IPS-11a (cell line): ENCODE measurements around the gene TOM1.
"Not testable (repeated sequence)": the region's sequence is repeated elsewhere in the genome, so short reads cannot be mapped to it uniquely, and the experiment has no call there.

ENCODE experiments used
- H3K4me3 ChIP-seq: one replicate; pipeline ENCODE4 v1.5.1; 2013; ENCODE audit warnings: low read depth, low read length, control low read depth

The TOM1 gene

GRCh38 chr22:35344956-35345690 is 45.4 kb downstream of the TOM1 start:
- H3K4me3 ChIP-seq = no peak overlapping the region

- no peak overlapping the region for H3K4me3 ChIP-seq
These were observed 46.3 kb downstream of the TOM1 start for GRCh38 chr22:35345808-35346505.

GRCh38 chr22:35346596-35347220 is 47.0 kb downstream of the TOM1 start:
- H3K4me3 ChIP-seq = no peak overlapping the region

GRCh38 chr22:35347462-35347861 is 47.8 kb downstream of the TOM1 start:
- no peak overlapping the region for H3K4me3 ChIP-seq

- H3K4me3 ChIP-seq = no peak overlapping the region
These were observed 48.4 kb downstream of the TOM1 start for GRCh38 chr22:35348026-35348590.

GRCh38 chr22:35348703-35349102 is 49.0 kb downstream of the TOM1 start:
- no peak overlapping the region for H3K4me3 ChIP-seq

- no peak overlapping the region for H3K4me3 ChIP-seq
These were observed 49.6 kb downstream of the TOM1 start for GRCh38 chr22:35349368-35349703.

- H3K4me3 ChIP-seq = no peak overlapping the region
These were observed 50.2 kb downstream of the TOM1 start for GRCh38 chr22:35349704-35350538.

- peak overlapping the region; percentile 51 for H3K4me3 ChIP-seq
These were observed 51.1 kb downstream of the TOM1 start for GRCh38 chr22:35350539-35351503.

GRCh38 chr22:35352214-35353111 is 52.8 kb downstream of the TOM1 start:
- no peak overlapping the region for H3K4me3 ChIP-seq

GRCh38 chr22:35353318-35353717 is 53.6 kb downstream of the TOM1 start:
- H3K4me3 ChIP-seq = no peak overlapping the region

- H3K4me3 ChIP-seq = no peak overlapping the region
These were observed 54.4 kb downstream of the TOM1 start for GRCh38 chr22:35354068-35354467.

- no peak overlapping the region for H3K4me3 ChIP-seq
These were observed 58.4 kb downstream of the TOM1 start for GRCh38 chr22:35357883-35358621.

GRCh38 chr22:35359380-35360065 is 59.8 kb downstream of the TOM1 start:
- H3K4me3 ChIP-seq = no peak overlapping the region

GRCh38 chr22:35361001-35361558 is 61.4 kb downstream of the TOM1 start:
- no peak overlapping the region for H3K4me3 ChIP-seq

GRCh38 chr22:35363566-35364086 is 63.9 kb downstream of the TOM1 start:
- H3K4me3 ChIP-seq = no peak overlapping the region

- H3K4me3 ChIP-seq = not testable (repeated sequence)
These were observed 64.5 kb downstream of the TOM1 start for GRCh38 chr22:35364230-35364629.
